ENCODE data around the gene TRIM17.

TRIM17 gene

DNA sequence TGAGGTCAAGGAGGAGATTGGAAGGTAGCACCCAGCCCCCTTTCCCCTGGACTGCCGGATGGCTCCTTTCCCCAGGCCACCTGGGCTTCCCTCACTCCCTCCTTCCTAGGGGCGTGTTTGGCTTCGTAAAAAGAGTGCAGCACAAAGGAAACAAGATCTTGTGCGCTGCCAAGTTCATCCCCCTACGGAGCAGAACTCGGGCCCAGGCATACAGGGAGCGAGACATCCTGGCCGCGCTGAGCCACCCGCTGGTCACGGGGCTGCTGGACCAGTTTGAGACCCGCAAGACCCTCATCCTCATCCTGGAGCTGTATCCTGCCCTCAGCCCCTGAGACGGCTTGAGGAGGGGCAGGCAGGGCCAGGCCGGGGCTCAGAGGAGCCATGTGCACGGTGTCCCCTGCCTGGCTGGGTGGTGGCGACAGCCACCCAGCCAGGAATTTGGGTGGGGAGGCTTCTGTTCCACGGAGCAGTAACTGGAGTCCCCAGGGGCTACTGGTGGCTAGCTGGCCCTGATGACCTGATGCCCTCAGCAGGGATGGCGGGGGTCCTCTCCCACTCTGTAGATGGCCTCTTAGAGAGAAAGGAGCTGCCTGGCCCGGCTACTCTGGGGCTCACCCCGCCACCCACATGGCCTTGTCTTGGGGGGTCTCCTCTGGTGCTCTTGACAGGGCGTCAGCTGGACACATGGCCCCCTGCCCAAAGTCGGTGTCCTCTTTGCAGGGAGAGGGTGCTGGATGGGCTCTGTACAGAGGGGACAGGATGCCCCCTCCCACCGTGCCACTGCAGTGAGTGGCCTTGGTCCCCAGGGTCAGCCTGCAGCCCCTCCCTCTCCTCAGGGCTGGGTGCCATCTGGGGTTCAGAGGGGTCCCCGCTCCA, 49.6 kb downstream of the TRIM17 start:
- no peak for DNase-seq

DNA sequence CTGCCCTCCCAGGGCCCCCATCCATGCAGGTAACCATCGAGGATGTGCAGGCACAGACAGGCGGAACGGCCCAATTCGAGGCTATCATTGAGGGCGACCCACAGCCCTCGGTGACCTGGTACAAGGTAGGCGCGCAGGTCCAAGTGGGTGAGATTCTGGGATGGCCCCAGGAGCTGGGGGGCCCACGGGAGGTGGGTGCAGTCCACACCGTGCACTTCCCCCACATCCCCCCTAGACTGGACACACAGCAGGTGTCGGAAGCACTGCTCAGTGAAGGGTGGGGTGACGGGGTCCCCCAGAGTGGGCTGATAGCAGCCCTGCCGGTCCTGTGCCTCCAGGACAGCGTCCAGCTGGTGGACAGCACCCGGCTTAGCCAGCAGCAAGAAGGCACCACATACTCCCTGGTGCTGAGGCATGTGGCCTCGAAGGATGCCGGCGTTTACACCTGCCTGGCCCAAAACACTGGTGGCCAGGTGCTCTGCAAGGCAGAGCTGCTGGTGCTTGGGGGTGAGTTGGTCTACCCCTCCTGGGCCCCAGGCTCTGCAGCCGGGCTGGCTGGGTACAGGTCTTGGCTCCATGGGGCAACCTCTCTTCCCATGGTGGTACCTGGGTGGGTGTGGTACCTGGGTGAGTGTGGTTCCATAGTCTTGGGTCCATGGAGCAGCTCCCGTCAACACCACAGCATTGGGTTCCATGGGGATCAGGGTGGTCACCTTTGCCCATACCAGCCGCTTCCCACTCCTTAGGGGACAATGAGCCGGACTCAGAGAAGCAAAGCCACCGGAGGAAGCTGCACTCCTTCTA, 50.4 kb downstream of the TRIM17 start:
- no peak for DNase-seq

DNA sequence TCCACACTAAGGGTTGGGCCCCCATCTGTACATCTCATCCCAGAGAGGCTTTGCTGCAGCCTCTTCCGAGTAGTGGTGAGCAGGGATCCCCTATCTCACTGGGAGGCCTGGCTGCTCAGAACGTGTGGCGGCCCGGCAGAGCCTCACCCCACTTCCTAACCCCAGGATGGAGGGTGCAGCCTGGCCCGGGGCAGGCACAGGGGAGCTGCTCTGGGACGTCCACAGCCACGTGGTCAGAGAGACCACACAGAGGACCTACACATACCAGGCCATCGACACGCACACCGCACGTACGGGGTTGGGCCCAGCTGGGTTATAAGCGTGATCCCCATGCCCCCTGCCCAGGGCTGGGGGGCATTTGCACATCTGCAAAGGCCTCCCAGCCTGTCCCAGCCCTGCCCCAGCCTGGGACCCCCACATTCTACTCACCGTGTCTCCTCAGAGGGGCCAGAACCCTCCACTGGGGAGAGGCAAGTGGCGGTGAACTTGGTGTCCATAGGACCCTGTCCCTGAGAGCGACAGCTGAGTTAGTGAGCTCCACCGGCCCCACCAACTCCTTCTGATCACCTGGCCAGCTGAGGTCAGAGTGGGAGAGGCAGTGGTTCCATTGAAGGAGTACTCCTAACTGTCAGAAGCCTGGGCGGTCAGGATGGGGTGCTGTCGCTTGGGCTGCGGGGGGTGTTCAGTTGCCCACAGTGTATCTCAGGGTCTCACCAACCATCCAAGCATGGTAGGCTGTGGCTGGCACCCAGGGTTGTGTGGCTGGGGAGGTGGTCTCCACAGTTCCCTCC, 51.2 kb downstream of the TRIM17 start:
- no peak for DNase-seq

DNA sequence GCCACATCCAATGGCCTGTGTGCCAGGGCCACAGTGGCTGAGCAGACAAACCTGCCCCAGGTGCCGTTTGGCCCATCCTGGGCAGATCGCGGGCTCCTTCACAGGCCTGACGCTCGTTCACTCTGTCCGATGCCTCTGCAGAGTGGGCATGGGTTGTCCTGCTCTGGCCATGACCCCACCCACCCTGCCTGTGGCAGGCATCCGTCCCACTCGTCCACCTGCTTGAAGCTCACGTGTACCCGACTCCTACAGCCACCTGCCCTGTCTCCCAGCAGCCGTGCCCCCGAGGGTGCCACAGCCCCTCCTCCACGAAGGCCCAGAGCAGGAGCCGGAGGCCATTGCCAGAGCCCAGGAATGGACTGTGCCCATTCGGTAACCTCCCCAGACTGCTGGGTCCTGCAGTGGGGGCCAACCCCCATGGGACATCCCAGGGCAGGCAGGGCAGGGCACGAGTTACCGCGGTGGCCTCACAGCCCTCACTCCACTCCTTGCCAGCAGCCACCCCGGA, 51.9 kb downstream of the TRIM17 start:
- DNase-seq, result no peak

DNA sequence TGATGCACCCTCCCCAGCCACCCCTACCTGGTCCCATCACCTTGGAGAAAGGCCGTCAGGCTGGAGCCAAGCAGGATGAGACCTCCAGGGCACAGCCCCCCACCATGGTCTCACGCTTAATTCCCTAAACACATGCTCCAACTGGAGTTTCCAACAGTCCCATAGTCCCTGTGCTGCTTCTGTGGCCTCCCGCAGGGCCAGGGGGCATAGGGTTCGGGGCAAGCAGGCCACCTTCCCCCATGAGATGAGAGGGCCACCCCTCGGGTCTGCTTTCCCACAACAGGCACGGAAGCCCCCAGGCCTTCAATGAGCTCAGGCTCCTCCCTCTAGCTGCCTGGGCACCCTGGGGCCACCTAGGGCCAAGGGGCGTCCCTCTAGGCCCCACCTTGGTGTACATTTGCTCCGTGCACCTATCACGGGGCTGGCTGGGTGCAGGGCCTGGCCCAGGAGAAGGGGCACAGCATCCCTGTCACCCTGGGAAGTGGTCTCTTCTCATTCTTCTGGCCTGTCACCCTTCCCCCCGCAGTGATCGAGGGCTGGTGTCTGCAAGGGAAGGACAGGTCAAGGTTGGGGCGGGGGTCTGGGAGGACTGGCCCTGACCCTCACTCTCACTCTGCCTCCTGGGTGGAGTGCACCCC, 52.5 kb downstream of the TRIM17 start:
- no peak for DNase-seq

DNA sequence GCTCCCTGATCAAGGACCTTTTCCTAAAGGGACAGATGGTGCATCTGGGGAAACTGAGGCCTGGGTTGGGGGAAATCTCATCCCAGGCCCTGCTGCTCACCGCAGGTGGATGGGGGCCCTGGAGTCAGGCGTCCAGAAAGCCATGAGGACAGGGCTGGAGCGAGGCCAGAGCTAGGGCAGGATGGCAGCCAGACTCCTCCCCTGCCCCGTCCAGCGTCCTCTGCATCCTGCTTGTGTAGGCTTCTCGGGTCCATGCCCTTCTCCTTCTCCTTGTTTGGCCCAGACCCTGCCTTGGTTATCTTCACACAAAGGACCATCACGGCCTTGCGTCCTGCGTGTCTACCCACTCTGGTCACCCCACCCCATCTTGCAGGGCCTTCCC, 53.0 kb downstream of the TRIM17 start:
- no peak for DNase-seq

DNA sequence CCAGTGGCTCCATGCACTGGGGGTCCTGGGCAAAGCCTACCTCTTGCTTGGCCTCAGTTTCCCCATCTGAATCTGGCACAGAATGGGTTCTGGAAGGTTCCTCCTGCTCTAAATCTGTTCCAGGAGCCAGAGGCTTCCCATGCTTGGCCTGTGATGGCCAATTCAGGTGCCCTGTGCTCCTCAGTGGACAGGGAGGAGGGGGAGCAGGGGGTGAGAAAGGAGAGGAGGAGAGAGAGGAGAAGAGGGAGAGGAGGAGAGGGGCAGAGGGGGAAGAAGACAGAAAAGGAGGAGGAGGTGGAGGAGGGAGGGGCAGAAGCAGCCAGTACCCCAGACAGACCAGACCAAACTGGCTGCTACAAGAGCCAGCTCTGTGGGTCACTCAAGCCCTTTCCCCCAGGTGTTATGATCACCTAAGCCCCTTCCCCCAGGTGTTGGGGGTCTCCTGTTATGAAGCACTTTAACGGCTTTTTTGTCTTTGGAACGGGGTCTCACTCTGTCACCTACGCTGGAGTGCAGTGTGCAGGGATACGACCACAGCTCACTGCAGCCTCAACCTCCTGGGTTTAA, 53.7 kb downstream of the TRIM17 start:
- DNase-seq, result no peak

DNA sequence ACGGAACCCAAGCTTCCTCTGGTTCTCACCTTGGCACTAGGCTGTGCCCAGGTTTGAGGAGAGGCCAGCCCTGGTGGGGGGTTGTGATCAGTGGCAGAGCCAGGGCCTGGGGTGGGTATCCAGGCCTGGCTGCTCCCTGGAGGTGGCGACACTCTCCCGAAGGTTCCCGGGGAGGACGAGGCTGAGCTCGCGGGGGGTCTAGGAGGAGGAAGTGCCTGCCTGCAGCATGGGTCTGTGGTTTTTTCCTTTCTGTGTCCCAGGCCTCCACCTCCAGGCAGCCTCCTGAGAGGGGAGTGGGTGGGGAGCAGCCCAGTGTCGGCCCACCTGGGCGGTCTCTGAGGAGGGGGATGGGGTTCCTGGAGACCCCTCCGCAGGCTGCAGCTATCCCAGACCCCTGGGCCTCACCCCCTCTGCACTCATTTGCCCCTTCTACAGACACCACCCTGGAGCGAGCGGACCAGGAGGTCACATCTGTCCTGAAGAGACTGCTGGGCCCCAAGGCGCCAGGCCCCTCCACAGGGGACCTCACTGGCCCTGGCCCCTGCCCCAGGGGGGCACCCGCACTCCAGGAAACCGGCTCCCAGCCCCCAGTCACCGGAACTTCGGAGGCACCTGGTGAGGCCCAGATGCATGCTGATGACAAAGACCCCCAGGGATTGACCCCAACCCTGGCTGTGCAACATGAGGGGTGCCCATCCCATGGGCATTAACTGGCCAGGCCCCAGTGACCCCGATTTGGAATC, 54.3 kb downstream of the TRIM17 start:
- no peak for DNase-seq

DNA sequence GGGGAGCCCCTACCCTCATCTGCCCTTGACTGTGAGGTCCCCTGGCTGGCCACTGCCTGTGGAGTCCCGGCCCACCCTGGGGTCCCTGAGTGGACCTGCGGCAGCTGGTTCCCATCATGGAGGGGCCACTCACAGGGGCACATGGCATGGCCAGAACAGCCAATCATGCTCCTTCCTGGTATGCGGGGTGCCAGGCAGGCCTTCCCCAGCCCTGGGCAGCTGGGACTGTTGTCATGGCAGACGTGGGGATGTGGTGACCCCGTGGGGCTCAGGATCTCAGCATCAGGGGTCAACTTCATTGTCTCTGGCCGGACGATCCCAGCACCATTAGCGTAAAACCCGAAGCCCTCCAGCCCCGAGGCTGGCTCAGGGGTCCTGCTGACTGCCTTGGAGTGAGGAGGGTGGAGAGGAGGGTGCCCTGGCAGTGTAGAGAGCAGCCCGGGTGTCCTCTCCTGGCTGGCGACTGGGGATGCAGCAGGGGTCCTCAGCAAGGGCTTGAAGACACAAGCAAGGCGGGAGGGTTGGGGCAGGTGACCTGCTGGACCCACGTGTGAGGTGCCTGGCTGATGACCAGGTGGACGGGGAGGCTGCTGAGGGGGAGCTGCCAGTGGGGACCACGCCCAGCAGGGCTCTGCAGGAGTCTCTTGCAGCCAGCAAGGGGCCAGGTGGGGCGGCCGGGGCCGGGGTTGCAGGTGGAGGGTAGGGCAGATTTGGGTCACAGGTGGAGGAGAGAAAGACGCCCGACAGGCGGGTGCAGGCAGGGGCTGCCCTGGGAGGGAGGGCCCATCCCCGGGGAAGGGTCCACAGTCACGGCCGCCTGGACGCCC, 55.1 kb downstream of the TRIM17 start:
- DNase-seq, result no peak

DNA sequence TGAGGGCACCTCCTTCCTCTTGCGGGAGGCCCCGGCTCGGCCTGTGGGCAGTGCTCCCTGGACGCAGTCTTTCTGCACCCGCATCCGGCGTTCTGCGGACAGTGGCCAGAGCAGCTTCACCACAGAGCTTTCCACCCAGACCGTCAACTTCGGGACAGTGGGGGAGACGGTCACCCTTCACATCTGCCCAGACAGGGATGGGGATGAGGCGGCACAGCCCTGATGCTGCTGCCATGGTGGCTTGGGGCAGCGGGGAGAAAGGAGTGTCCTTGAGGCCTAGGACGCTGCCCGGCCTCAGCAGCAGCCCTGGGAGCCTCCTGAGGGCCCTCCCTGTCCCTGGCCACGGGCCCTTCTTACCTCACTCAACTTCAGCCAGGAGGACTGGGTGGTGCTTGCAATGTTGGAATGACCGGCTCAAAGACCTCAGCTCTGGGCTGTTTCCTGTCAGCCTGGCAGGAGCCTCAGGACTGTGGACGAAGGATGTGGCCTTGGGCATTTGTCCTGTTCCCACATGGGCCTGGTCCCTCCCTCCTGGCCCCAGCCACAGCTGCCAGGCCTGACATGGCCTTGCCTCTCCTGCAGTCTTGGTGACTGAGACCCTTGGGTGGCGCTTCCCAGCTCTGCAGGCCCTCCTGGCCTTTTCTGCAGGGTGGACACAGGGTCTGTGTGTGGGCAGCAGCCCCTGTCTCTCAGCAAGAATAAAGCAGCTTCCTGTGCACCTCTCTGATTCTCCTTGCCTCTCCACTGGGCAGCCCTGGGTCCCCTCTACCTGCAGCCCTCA, 55.9 kb downstream of the TRIM17 start:
- no peak for DNase-seq

DNA sequence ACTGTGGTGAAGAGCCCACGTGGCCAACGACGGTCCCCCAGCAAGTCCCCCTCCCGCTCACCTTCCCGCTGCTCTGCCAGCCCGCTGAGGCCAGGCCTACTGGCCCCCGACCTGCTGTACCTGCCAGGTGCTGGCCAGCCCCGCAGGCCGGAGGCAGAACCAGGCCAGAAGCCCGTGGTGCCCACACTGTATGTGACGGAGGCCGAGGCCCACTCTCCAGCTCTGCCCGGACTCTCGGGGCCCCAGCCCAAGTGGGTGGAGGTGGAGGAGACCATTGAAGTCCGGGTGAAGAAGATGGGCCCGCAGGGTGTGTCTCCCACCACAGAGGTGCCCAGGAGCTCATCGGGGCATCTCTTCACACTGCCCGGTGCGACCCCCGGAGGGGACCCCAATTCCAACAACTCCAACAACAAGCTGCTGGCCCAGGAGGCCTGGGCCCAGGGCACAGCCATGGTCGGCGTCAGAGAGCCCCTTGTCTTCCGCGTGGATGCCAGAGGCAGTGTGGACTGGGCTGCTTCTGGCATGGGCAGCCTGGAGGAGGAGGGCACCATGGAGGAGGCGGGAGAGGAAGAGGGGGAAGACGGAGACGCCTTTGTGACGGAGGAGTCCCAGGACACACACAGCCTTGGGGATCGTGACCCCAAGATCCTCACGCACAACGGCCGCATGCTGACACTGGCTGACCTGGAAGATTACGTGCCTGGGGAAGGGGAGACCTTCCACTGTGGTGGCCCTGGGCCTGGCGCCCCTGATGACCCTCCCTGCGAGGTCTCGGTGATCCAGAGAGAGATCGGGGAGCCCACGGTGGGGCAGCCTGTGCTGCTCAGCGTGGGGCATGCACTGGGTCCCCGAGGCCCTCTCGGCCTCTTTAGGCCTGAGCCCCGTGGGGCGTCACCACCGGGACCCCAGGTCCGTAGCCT, 56.8 kb downstream of the TRIM17 start:
- DNase-seq, result no peak

DNA sequence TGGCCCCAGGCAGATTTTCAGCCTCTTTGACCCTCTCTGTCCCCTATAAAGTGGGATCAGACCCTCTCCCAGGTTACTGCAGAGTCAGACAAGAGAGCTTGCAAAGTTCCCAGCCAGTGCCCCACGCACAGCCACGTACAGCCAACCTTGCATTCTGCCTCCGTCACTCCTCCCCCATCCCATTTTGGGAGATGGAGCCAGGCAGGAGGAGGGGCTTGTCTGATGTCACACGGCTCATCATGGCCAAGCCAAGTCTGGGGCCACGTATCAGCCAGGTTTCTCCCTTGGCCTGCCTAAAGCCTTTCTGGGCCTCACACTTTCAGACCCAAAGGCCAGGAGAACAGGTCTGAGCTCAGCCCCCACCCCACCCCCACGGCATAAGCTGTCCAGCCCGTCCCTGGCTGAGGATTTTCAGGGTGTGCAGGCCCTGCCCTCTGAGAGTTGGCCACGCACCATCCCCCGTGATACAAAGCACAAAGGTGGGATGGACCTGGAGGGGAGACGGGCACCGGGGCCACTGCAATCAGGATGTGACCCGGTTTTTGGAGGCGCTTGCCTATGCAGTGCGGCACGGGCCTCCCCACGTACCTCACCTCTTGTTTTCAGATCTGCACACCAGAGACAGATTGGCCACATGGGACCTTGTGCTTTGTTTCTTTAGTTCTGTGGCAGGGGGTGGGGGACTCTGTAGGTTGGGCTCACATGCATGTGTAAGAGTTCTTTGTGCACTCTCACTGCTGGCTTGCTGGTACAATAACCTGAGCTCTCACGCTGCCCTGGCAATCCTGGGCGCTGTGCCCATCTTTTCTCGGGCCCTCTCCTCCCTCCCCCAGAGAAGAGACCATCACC, 57.7 kb downstream of the TRIM17 start:
- no peak for DNase-seq

DNA sequence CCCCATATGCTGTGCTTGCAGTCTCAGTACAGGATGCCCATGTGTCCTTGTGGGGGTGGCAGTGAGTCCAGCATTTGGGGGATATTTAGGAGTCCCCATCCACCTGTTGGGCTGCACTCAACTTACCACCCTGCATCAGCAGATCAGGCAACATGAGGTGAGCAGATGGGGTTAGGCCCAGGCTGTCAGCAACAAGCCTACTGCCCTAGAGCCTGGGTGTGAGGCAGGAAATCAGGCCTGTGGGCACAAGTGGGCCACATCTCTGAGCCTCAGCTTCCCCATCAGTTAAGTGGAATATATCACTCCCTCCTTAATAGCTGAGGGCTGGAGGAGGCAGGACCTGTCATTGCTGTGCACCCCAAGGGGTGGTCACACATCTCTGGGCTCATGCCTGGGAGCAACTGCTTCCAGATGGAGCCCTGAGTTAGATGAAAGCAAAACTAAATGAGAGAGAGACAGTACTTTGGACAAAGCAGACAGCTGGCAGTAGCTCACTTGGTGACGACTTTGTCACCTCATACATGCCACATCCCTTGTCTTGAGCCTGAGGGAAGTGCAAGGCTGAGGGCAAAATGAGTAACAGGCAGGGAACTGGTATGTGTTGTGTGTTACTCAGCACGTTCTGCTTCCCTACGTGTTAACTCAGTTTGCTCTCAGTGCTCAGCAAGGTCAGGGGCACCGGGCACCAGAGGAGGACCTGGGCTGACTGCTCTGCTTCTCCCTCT, 58.5 kb downstream of the TRIM17 start:
- DNase-seq, result no peak
